Stimulated activated CD4-positive, alpha-beta T cell treated with anti-CD3 and anti-CD28 coated beads, Interleukin-1b, Interleukin-23, amount 100 ng/mL, for 24 hours (primary cell): Measurements from ENCODE around the gene SCN1B.
A peak's percentile ranks its signal among the peaks of the same experiment; 100 is the strongest.
"Not testable (repeated sequence)": the region's sequence is repeated elsewhere in the genome, so short reads cannot be mapped to it uniquely, and the experiment has no call there.

Experiments used
- DNase-seq, 4 experiments: peaks; one replicate each; pipeline ENCODE4 v3.0.0-alpha.2; 2020; ENCODE audit warnings: low read depth in 4 of 4, low spot score in 1 of 4

Gene SCN1B

DNA sequence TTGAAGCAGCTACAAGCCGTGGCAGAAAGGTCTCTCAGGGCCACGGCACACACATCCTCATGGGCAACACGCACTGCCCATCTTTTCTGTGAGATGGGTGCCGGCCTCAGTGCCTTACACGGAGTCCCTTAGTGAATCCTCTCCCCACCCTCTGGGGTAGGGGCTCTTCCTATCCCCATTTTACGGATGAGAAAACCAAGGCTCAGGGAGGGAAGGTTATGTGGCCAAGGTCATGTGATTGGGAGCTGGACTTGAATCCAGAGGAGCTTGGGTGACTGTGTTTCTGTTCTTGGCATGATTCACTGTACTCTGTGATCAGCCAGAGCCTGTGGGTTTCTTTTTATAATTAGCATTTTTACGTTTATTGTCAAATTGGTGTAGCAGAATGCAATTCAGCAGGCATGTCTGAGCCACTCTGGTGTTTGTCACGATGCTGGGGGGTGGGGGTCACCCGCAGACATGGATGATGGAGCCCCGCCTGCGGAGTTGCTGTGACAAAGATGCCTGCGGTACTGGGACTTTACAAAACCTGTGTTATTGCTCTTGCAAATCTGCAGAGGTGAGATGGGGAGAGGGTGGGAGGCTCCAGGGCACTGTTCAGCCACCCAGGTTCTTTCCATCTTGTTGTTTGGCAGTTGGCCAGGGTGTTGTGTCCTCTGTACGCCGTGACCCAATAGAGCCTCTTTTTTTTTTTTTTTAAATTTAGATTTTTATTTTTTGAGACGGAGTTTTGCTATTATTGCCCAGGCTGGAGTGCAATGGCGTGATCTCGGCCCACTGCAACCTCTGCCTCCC is 4.5 kb downstream of the SCN1B start:
- DNase-seq = no peak

DNA sequence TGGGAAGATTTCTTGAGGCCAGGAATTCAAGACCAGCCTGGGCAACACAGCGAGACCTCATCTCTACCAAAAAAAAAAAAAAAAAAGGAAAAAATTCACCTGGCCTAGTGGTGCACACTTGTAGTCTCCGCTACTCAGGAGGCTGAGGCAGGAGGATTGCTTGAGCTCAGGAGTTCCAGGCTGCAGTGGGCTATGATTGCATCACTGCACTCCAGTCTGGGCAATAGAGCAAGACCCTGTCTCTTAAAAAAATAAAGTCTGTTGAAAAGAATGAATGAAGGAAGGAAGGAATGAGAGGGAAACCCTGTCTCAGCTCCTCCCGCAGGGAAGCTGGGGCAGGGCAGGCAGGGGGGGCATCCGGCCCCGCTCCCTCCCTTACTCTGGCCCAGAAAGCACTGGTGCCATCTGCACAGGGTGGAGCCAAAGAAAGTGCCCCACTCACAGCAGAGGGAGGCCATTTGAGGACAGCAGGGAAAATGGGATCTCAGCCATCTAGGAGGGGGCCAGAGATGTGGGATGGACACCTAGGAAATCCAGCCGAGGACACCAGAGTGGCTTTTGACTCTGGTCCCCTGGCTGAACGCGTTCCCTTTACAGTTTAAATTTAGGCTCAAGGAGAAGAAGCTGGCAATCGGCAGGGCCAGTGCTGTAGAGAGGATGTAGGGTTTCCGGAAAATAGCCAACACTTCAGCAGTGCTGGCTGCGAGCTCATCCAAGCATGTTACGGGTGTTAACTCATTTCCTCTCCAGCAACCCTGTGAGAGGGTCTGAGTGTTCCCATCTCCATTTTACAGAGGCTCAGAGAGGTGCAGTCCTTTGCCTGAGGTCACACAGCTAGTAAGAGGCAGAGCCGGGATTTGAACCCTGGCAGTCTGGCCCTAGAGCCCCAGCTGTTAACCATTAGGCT is 7.7 kb downstream of the SCN1B start:
- DNase-seq = no peak

DNA sequence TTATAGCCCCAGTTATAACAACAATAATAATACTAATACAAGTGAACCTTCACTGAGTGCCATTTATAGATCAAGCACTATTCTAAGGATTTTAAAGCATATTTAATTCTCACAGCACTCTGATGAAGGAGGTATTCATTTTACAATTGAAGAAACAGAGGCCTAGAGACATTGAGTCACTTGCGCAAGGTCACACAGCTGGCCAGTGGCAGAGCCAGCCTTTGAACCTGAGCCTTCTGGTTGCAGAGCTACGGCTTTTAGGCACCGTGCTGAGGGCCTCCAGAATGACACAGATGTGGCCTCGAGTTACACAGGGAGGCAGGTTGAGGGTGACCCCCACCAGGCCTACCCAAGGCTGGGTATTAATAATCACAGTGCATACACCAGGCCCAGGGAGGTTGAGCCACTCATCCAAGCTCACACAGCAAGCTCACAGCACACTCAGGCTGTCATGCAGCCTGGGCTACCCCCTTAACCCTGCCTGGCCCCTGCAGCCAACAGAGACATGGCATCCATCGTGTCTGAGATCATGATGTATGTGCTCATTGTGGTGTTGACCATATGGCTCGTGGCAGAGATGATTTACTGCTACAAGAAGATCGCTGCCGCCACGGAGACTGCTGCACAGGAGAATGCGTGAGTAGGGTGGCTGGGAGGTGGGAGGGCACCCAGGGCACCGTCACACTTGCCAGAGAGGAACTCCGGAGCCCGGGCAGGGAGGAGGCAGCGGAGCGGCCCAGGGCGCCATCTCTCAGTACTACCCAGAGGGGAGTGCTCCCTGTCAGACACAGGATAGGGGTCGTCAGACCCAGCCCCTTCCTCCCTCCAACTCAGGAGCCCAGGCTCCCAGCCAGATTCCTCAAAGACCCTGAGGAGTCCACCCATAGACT is 8.6 kb downstream of the SCN1B start:
- no peak for DNase-seq

DNA sequence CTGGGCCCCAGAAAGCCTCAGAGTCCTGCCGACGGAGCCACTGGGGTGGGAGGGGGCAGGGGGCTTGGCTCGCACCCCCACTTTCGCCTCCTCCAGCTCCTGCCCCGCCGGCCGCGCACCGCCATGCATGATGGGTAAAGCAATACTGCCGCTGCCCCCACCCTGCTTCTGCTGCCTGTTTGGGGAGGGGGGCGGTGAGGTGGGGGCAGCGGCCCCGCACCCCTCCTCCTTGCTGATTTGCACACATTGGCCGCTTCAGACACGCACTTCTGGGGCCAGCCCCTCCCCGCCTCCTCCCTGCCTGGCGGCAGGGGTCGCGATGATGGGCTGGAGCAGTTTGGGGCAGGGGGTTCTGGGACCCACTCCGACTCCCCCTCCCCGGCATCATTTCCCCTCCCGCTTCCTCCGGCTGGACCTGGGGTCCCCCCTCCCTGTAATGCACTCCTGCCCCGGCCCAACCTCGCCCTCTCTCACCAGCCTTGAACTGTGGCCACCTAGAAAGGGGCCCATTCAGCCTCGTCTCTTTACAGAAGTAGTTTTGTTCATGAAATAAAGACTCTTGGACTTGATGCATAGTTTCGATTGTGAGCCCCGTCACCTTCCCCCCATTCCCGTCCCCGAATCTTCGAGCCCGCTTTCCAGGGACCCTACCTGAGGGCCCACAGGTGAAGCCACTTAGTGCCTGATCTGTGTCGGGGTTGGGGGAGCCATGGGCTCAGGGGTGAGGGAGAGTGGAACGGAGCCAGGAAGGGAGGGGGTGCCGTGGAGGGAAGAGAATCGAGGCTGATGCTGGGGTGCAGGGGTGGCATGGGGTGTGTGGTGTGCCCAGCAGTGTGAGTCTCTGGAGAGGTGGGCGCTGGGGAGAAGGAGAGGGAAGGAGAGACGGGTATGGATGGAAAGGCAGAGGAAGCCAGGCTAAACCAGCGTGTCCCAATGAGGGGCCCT is 9.9 kb downstream of the SCN1B start:
- no peak for DNase-seq

DNA sequence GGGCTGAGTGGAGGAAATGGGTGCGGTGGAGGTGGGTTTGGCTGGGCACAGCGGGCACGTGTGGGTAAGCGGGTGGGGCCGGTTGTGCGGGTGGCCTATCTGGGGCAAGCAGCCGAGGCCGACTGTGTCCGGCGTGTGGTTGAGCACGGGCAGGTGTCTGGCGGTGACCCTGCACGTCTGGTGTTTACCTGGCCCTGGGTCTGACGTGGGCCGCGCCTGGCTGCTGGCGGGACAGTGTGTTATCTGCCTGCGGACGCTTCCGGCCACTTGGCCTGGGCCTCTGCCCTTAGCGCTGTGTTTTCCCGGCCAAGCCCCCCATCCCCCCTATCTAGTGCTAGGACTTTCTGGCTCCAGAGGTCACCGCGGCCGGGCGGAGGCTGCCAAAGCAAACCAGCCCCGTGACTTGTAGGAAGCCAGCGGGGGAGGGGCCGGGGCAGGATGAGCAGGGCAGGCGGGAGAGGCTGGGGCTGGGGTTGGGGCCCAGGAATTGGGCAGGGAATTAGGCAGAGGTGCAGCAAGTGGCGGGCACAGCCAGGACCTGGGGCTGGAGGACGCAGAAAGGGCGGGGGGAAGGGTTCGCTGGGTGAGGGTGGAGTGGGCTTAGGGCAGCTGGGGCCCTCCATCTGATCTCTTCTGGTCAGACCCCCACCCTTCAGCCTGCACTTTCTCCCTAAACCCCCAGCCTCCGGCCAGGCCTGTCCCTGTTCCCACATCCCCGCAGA is 10.7 kb downstream of the SCN1B start:
- no peak for DNase-seq

DNA sequence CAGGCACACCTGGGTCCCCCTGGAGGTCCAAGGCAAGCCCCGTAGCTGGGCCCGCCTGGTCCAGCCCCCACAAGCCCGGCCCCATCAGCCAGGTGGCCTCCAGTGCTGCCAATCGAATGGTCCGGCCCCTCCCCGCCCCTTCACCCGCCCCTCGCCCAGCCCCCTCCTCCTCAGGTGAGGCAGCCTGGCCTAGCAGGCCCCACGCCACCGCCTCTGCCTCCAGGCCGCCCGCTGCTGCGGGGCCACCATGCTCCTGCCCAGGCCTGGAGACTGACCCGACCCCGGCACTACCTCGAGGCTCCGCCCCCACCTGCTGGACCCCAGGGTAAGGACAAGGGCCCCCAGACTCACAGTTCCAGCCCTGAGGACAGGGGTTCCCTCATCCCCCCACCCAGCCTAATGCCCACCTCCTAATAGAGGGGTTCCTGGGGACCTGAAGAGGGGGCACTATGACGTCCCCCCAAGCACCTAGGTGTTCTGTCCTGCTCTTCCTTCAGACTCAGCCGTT is 11.3 kb downstream of the SCN1B start, which contains the start of gene HPN:
TSS of gene HPN (plus strand) at position 174 of the 508 bp plus-strand sequence. CDS start 786 bp downstream, outside the sequence.
- no peak for DNase-seq

DNA sequence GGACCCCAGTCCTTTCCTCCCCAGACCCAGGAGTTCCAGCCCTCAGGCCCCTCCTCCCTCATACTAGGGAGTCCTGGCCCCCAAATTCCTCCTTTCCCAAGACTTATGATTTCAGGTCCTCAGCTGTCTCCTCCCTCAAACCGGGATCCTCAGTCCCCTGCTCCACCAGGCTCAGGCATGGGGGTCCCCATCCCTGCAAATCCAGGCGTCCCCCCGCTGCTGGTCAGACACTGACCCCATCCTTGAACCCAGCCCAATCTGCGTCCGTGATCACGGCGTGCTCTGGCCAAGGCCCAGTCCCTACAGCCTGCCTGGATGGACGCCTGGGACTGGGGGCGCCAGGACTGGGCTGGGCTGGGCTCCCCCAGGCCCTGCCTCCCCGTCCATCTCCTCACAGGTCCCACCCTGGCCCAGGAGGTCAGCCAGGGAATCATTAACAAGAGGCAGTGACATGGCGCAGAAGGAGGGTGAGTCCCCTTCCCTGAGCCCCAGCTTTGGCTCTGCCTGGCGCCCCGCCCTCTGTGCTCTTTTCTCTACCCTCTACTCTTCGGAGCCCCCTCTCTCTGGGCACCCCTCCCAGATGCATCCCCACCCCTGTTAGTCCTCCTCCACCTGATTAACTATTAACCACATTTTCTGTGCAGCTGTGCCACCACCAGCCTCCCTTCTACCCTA is 11.9 kb downstream of the SCN1B start:
- no peak for DNase-seq

DNA sequence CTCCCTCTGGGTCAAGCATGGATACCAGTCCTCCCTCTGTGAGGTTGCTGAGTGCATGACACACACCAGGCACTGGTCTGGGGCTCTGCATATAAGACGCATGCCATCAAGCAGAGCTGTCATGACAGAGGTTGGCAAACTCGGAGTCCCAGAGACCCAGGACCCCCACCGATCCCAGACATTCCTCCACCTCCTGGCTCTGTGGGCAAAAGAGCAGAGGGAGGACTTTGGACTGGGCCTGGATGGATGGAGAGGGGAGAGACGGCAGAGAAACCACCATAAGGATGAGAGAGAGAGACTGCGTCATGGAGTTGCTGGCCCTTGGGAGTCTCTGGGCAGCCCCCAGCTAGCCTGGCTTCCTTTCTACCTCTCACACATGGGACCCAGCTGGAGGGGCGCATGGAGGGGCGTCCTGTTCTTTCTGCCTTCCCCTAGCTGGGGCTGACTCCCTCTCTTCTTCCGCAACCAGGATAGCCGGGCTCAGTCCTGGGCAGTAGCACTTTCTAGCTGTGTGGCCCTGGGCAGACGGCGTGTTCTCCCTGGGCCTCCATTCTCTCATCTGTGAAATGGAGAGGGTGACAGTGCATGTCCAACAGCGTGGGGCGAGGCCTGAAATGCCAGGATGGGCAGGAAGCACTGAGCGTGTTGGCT is 12.8 kb downstream of the SCN1B start:
- no peak for DNase-seq

DNA sequence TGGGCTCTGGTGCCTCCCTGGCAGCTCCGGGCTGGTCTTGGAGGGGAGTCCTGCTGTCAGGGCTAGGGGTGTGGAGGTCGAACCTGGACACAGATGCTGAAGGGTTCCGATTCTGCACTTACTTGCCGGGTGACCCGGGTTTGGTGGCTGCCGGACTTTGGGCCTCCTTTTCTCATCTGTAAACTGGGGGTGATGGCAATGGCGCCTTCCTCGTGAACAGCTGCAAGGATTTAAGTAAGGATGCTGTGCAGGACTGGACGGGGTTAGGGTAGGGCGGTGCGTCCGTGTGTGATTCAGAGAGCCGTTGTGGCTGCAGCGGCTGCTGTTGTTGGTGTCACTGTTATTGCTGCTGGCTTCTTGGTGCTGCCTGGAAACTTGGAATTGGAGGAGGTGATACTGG is 13.6 kb downstream of the SCN1B start:
- DNase-seq = no peak

DNA sequence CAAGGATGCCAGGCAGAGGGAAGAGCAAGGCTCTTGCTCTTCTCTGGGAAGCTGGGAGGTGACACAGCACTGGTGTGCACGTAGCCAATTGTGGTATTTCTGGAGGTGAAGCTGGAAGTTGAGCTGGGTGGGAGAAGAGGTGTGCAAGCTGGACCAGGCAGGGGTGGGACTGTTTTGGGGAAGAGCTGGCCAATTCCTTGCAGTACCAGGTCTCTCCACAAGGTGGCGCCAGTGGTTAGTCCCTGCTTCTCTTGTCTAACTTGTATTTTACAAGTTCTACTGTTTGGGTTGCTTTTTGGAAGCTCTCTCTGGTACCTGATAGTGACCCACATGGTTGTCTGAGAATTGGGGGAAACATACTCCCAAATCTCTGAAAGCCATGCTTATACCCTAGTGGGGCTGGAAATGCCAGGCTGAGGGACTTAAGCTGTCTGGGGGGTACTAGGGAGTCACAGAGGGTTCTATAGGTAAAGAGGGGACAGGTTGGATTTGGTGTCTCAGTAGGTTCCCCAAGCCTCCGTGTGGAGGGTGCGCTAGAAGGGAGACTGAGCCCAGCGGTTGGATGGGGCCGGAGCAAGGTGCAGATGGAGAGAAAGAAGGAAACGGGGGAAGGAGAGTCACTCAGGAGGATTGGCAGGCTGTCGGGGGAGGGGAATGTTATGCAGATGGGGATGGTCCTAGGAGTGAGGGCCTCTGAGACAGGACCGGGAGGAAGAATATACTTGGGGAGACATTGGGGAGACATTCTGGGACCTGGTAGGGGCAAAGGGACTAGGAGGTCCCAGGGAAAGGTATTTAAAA is 14.2 kb downstream of the SCN1B start:
- peak in 3 of 4 experiments; percentile 46 to 57 (median 46) for DNase-seq

DNA sequence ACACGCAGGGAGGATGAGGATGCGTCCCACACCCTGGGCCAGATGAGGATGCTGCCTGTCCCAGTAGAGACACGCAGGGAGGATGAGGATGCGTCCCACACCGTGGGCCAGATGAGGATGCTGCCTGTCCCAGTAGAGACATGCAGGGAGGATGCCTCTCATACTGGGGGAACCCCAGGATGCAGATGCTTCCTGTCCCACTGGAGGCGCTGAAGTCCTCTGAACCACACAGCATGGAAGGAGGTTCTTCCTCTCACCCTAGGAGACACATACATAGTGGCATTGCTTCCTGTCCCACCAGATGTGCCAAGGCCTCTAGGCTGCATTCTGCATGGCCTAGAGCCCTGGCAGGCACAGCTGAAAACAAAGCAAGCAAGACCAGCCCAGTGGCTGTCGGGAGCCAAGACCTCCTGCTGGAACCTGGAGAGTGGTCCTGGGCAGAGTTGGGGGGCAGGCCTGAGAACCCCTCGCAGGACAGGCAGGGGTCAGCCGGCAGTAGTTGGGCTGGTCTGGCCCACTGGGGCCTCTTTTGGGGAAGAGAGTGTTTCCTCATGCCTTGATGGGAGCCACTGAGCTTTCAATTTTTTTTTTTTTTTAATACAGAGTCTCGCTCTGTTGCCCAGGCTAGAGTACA is 15.5 kb downstream of the SCN1B start:
- no peak for DNase-seq

DNA sequence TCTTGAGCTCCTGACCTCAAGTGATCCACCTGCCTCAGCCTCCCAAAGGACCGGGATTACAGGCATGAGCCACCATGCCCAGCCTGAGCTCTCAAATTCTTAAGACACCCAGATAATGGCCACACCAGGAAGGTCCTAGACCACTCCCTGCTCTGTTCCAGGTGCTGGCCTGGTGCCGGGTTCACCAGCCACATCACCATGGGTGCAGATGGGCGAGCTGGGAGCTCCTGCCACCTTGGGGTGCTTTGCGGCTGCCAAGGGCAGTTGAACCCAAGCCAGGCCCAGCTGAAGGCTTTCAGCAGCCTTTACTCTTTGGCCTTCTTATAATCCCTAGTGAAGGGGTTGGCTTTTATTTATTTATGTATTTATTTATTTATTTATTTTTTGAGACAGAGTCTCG is 16.2 kb downstream of the SCN1B start:
- no peak for DNase-seq

DNA sequence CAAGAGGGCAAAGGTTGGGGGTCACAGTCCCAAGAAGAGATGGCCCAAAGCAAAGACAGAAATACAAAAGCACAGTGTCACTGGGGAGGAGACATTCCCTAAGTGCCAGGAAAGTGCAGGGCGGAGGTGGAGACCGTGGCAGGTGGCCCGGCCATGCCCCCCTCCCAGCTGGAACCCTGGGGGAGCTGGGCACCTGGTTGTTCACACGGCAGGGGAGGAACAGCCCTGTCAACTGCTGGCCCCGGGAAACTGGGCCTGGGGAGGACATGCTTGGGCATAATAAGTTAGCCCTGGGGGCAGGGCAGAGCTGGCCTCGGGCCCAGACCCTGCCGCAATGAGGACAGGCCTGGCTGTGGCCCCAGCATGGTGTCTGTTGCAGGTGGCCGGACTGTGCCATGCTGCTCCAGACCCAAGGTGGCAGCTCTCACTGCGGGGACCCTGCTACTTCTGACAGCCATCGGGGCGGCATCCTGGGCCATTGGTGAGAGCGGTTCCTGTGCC is 18.7 kb downstream of the SCN1B start:
- no peak for DNase-seq

DNA sequence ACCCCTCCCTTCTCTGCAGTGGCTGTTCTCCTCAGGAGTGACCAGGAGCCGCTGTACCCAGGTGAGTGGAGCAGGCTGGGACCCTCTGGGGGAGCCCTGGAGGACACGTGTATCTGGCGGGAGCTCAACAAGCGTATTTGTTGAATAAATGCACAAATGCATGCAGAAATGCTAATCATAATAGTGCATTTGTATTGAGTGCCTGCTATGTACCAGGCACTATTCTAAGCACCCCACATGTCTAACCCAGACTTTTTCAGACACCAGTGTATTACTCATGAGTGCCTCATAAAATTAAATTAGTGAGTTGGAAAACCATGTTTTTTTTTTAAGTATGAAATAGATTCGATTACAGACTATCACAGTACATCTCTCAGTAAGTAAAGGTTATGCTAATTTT is 19.2 kb downstream of the SCN1B start:
- no peak for DNase-seq

DNA sequence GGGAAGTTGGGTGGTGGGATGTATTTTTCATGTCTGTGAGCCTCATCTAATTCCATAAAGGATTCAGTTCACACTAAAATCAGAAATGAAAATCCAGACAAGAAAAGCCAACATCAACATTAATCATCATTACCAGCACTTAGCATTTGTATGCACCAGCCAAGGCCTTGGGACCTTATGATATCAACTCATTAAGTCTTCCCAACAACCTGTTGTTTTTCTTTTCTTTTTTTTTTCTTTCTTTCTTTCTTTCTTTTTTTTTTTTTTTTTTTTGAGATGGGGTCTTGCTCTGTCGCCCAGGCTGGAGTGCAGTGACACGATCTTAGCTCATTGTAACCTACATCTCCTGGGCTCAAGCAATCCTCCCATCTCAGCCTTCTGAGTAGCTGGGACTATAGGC is 20.4 kb downstream of the SCN1B start:
- not testable (repeated sequence) for DNase-seq

DNA sequence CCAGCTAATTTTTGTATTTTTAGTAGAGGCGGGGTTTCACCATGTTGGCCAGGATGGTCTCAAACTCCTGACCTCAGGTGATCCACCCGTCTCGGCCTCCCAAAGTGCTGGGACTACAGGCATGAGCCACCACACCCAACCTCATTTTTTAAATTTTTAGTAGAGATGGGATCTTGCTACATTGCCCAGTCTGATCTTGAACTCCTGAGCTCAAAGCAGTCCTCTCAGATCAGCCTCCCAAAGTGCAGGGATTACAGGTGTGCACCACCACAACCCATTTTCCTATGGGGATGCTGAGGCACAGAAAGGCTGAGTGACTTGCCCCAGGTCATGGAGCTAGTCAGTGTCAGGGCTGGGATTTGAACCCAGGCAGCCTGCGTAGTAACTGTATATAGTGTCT is 21.0 kb downstream of the SCN1B start:
- not testable (repeated sequence) for DNase-seq

DNA sequence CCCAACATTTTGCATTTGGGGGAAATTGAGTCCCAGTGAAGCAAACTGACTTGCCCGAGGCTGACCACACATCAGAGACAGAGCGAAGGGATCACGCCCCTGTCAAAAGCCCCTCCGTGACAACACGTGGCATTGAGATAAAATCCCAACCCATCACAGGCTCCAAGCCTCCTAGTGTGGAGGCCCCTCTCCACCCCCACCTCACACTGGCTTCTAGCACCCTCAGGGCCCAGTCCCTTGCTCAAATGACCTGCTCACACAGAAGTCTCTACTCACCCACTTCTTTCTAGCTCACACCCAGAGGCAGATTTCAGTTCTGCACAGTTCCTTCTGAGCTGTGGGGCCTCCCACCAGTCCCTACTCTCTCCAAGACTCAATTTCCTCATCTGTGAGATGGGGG is 21.5 kb downstream of the SCN1B start:
- DNase-seq = no peak
